ENCODE measurements around the gene CPB1. TPM values are rescaled to one million over a fixed set of nuclear protein-coding genes. Genes with fewer than 3 reads are reported as not detected.

Gene CPB1
- total RNA-seq, 4 donors from 2014 or later = 0.66 TPM; not detected in 3

GRCh38 chr3:148906667-148907066, 79.1 kb downstream of the CPB1 start:
- no peak for DNase-seq
- TF ChIP-seq POLR2A (IDR thresholded peaks at IDR 0.05) = no peak
- no peaks in the 10 kb centered on the region for H3K9me3 ChIP-seq

More at GRCh38 chr3:148906667-148907066, 79.1 kb downstream of the CPB1 start:
- Histone ChIP-seq H3K4me1 (no peaks in the 10 kb centered on the region), H3K4me3 (no peak overlapping the region), H3K36me3 (no peaks in the 10 kb centered on the region), H3K27ac (no peak overlapping the region), H3K27me3 (no peaks in the 10 kb centered on the region)

Other genes starting within 250 kb of the CPB1 start
- 1 to 10 TPM in 2 of 4 donors, under 1 TPM in 1, not detected in 1; 0.70 to 3.8 (median 1.2) TPM for gene AGTR1, start 129.9 kb upstream of the CPB1 start, total RNA-seq
- 10 to 100 TPM in 1 of 4 donors, 1 to 10 TPM in 2, under 1 TPM in 1; 0.70 to 13.6 (median 5.8) TPM for gene CPA3, start 37.5 kb downstream of the CPB1 start, total RNA-seq
- gene GYG1, start 163.7 kb downstream of the CPB1 start, total RNA-seq = 10 to 100 TPM; 11.9 to 23.9 (median 12.8) TPM

Measured in Peyer's patch (tissue), 4 donors.